HFF-Myc (cell line): ENCODE data around the gene THOC6.

Source experiments
- DNase-seq: peaks from one replicate; pipeline ENCODE4 v3.0.0-alpha.2; 2011; ENCODE audit warnings: low read depth; ENCODE audit errors: extremely low read depth
- H3K4me3 ChIP-seq: replicated peaks from 2 replicates; pipeline ENCODE4 v1.5.1; 2011; ENCODE audit warnings: low read depth, mild to moderate bottlenecking, control low read depth, low read length
- CTCF ChIP-seq: IDR thresholded peaks from 2 replicates; pipeline ENCODE4 v1.5.1; 2012; ENCODE audit warnings: mild to moderate bottlenecking, low read depth, low read length, control low read depth; ENCODE audit errors: missing control alignments

Gene THOC6

GRCh38 chr16:2985462-2985861 is 38.4 kb upstream of the THOC6 start:
- H3K4me3 ChIP-seq: no peak overlapping the region
- TF ChIP-seq CTCF: no peak
- no peak for DNase-seq

- no peak for DNase-seq
- TF ChIP-seq CTCF: no peak
- no peak overlapping the region for H3K4me3 ChIP-seq
Observed at GRCh38 chr16:2985893-2986355, 37.9 kb upstream of the THOC6 start.

- TF ChIP-seq CTCF: no peak
- no peak for DNase-seq
- H3K4me3 ChIP-seq: no peak overlapping the region
Observed at GRCh38 chr16:2986623-2987188, 37.1 kb upstream of the THOC6 start.

- TF ChIP-seq CTCF: no peak
- no peak for DNase-seq
- H3K4me3 ChIP-seq: no peak overlapping the region
Observed at GRCh38 chr16:2987286-2987685, 36.5 kb upstream of the THOC6 start.

- H3K4me3 ChIP-seq: no peak overlapping the region
- no peak for TF ChIP-seq CTCF
- DNase-seq: no peak
Observed at GRCh38 chr16:2987833-2988232, 36.0 kb upstream of the THOC6 start.

- no peak for DNase-seq
- TF ChIP-seq CTCF: no peak
- no peak overlapping the region for H3K4me3 ChIP-seq
Observed at GRCh38 chr16:2988590-2989099, 35.2 kb upstream of the THOC6 start.

- no peak overlapping the region for H3K4me3 ChIP-seq
- no peak for DNase-seq
- no peak for TF ChIP-seq CTCF
Observed at GRCh38 chr16:2990891-2991290, 32.9 kb upstream of the THOC6 start.
